ENCODE data around the gene HOXB8.

GRCh38 chr17:48593840-48594537 is 21.1 kb downstream of the HOXB8 start:
- TF ChIP-seq CTCF (IDR thresholded peaks at IDR 0.05) (peak; percentile 70 to 81 (median 73)), POLR2A (IDR thresholded peaks at IDR 0.05) (no peak), POLR2AphosphoS5 (IDR thresholded peaks at IDR 0.05) (peak in 1 of 3 donors; percentile 27)

Data from breast epithelium (tissue), 3 donors.